Upper lobe of right lung (tissue), 1 donor: ENCODE results near the gene OPCML. TPM values are rescaled to one million over a fixed set of nuclear protein-coding genes. Genes with fewer than 3 reads are reported as not detected.

Experiments
- ATAC-seq: fragments of 200-7000 bp; cut with Tn5 transposase; one replicate; pipeline ENCODE4 v1.9.1; 2020; ENCODE audit warnings: mild to moderate bottlenecking, moderate library complexity
- DNase-seq: peaks from one replicate; pipeline ENCODE4 v3.0.0-alpha.2; 2020
- H3K27ac ChIP-seq: fragments of 200-600 bp; one replicate; pipeline ENCODE4 v1.8.0; 2022
- H3K27me3 ChIP-seq: fragments of 200-600 bp; one replicate; pipeline ENCODE4 v1.8.0; 2022; ENCODE audit warnings: mild to moderate bottlenecking
- H3K36me3 ChIP-seq: fragments of 200-600 bp; one replicate; pipeline ENCODE4 v1.8.0; 2022
- H3K4me1 ChIP-seq: fragments of 200-600 bp; one replicate; pipeline ENCODE4 v1.8.0; 2022
- H3K4me3 ChIP-seq: fragments of 200-600 bp; one replicate; pipeline ENCODE4 v1.8.0; 2022; ENCODE audit warnings: mild to moderate bottlenecking
- H3K9me3 ChIP-seq: fragments of 200-600 bp; one replicate; pipeline ENCODE4 v1.8.0; 2022
- intact Hi-C: fragments of 100-400 bp; cut with DNase I; formaldehyde crosslinking; loops from one replicate; pipeline ENCODE4 v1.11.0; 2022
- total RNA-seq: library from RNA; stranded (reverse); fragmentation: NEBNext Ultra II Directional; extraction: Animal tissue kit (Norgen Biotek cat#: 25700); gene quantifications from one replicate; pipeline ENCODE4 v1.2.1, GENCODE V29; 2021
- TF ChIP-seq, protein P1 (sequence below): fragments of 200-600 bp; IDR thresholded peaks from one replicate; pipeline ENCODE4 v1.8.0; 2022; ENCODE audit warnings: antibody characterized with exemption
- donor health status: DM: no; HTN: yes; CAD: no; lungs with severe emphysema.

Gene OPCML
- total RNA-seq, 1 donor from 2014 or later = not detected

DNA sequence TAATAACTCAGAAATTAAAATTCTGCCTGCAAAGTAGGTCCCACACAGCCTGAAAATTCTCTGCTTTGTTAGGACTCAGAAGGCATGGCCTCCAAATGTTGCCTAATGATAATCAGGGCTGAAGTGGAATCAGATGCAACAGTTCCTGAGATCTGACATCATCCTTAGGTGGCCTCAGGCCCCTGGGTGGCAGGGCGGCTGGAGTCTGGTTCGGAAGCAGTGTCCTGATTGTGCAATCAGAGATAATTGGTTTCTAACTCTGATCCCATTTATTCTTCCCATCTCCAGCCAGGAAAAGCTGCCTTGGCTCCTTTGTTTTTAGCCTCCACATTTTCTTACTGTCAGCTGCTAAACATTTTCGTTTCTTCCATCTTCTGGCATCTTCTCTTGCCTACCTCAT is 399.3 kb downstream of the OPCML start:
- Histone ChIP-seq H3K27me3 (peaks cover 10% of the 10 kb centered on the region), H3K36me3 (no peaks in the 10 kb centered on the region), H3K9me3 (no peaks in the 10 kb centered on the region), H3K4me3 (no peak overlapping the region), H3K27ac (no peak overlapping the region), H3K4me1 (peaks cover 3% of the 10 kb centered on the region)
- ATAC-seq = no peak
- TF ChIP-seq, protein P1, sequence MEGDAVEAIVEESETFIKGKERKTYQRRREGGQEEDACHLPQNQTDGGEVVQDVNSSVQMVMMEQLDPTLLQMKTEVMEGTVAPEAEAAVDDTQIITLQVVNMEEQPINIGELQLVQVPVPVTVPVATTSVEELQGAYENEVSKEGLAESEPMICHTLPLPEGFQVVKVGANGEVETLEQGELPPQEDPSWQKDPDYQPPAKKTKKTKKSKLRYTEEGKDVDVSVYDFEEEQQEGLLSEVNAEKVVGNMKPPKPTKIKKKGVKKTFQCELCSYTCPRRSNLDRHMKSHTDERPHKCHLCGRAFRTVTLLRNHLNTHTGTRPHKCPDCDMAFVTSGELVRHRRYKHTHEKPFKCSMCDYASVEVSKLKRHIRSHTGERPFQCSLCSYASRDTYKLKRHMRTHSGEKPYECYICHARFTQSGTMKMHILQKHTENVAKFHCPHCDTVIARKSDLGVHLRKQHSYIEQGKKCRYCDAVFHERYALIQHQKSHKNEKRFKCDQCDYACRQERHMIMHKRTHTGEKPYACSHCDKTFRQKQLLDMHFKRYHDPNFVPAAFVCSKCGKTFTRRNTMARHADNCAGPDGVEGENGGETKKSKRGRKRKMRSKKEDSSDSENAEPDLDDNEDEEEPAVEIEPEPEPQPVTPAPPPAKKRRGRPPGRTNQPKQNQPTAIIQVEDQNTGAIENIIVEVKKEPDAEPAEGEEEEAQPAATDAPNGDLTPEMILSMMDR = no peak
- intact Hi-C loops = no loop called here
- DNase-seq = no peak

DNA sequence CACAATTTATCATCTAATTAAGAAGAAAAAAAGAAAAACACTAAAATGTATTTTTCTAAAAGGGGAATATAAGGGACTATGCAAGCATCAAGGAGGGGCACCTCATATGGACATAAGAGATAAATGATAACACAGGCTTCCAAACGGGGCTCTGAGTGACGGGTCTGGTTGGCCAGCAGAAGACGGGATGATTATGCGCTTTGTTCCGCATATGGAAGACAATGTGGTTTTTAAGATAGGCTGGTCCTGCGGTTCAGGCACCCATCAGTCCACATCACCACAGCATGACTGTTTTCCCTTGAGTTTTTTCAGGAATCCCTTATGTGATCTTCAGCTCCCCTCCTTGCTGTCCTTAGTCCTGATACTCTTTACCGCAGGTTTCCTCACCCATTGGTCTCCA is 404.6 kb downstream of the OPCML start:
- DNase-seq (no peak), ATAC-seq (no peak)
- Histone ChIP-seq H3K4me3 (no peak overlapping the region), H3K9me3 (no peaks in the 10 kb centered on the region), H3K36me3 (no peaks in the 10 kb centered on the region), H3K4me1 (no peaks in the 10 kb centered on the region), H3K27ac (no peak overlapping the region), H3K27me3 (peaks cover 13% of the 10 kb centered on the region)
- TF ChIP-seq, protein P1 = no peak
- intact Hi-C loops = no loop called here

DNA sequence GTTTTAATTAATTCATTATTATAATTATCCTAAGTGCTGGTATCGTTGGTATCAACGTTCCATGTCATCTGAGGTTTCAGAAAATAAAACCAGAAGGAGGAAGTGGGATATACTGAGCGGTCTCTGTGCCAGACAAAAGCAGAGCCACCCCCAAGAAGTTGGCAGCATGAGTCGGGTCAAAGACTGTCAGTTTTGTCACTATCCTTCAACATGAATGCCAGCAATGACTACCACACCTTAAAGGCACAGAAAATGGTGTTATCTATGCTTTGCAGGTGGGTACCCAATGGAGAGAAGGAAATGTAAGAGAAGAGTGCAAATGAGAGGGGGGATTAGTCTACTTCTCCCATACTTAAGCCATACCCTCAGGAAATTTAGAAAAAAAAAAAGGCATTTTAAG is 408.5 kb downstream of the OPCML start:
- Histone ChIP-seq H3K4me1 (no peaks in the 10 kb centered on the region), H3K27ac (no peak overlapping the region), H3K9me3 (no peaks in the 10 kb centered on the region), H3K4me3 (no peak overlapping the region), H3K36me3 (no peaks in the 10 kb centered on the region), H3K27me3 (peaks cover 13% of the 10 kb centered on the region)
- intact Hi-C loops = no loop called here
- no peak for ATAC-seq
- DNase-seq = no peak
- TF ChIP-seq, protein P1 = no peak

DNA sequence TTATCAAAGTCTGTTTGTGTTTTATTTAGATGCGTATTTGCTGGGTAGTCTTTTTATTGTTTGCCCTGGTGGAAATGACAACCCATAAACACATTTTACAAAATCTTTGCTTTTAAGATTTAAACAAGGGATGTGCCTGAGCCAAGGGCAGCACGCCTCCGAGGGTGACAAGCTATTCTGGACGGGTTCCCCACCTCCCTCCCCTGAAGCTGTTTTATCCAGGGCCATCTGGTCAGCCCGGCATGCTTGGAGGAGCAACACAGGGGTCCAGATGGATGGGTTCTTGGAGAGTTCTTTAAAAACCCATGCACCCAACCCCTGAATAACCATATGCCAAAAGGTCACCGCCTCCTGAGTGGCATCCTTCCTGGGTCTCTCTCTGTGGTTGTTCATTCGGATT is 408.9 kb downstream of the OPCML start:
- TF ChIP-seq, protein P1 = no peak
- Histone ChIP-seq H3K4me3 (no peak overlapping the region), H3K27ac (no peak overlapping the region), H3K27me3 (peaks cover 13% of the 10 kb centered on the region), H3K4me1 (no peaks in the 10 kb centered on the region), H3K9me3 (no peaks in the 10 kb centered on the region), H3K36me3 (no peaks in the 10 kb centered on the region)
- ATAC-seq (no peak), DNase-seq (no peak)
- intact Hi-C loops = no loop called here

DNA sequence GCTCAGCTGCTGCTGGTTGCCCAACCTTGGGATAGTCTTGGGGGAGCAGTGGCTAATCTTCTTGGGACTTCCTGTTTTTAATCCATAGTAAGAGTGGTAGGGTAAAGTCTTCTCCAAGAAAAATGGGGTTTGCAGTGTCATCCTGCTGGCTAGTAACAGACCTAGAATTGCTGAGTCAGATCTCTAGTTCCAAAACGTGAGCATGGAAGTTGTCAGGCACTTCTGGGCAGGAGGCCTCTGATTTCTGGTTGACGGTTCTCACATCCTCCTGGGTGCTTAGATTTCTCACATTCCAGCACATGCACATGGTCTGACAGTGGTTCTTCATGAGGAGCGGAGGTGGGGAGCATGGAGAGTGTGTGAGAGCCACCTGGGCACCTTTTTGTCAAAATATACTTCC is 410.0 kb downstream of the OPCML start:
- TF ChIP-seq, protein P1 = no peak
- DNase-seq (no peak), ATAC-seq (no peak)
- Histone ChIP-seq H3K36me3 (no peaks in the 10 kb centered on the region), H3K9me3 (no peaks in the 10 kb centered on the region), H3K4me1 (no peaks in the 10 kb centered on the region), H3K27ac (no peak overlapping the region), H3K4me3 (no peak overlapping the region), H3K27me3 (peaks cover 10% of the 10 kb centered on the region)
- intact Hi-C loops = no loop called here

- Histone ChIP-seq H3K27ac (no peak overlapping the region), H3K4me3 (no peak overlapping the region), H3K4me1 (no peaks in the 10 kb centered on the region), H3K27me3 (no peaks in the 10 kb centered on the region), H3K9me3 (no peaks in the 10 kb centered on the region), H3K36me3 (no peaks in the 10 kb centered on the region)
- TF ChIP-seq, protein P1 = no peak
- intact Hi-C loops = no loop called here
- DNase-seq (no peak), ATAC-seq (no peak)
These were observed 413.6 kb downstream of the OPCML start for GRCh38 chr11:133118563-133119268.
